Measurements from ENCODE around the gene PHTF1. TPM values are rescaled to one million over a fixed set of nuclear protein-coding genes. Genes with fewer than 3 reads are reported as not detected.

The PHTF1 gene
- total and polyA plus RNA-seq, 2 donors (not counting 1 experiment from before 2014, with no cell fraction given) = 3.6 to 18.5 TPM

- no peak overlapping the region for H2AFZ ChIP-seq (ENCODE audit: insufficient read depth, low read depth, low read length, poor library complexity, severe bottlenecking)
- no peak overlapping the region for H3K4me2 ChIP-seq (replicated peaks; ENCODE audit: low read depth, low read length, poor library complexity, severe bottlenecking)
- ChIA-PET POLR2A (no interaction called here), CTCF (interaction anchor here (0.6 to 1.1 kb wide), 2 partner anchors 475 to 959 kb away, joined by 3 read pairs; no protein-coding TSS in a partner anchor)
- H3K4me1 ChIP-seq (ENCODE audit: control insufficient read depth in 2 of 2, insufficient read depth in 2 of 2, low read length in 2 of 2) = no peaks in the 10 kb centered on the region
- no peaks in the 10 kb centered on the region for H3K9me3 ChIP-seq (ENCODE audit: control extremely low read depth in 1 of 3, control insufficient read depth in 2 of 3, insufficient read depth in 1 of 3, low read length in 2 of 3)
- no peak for ATAC-seq (ENCODE audit: low read depth)
- intact Hi-C loops (cut with micrococcal nuclease) = no loop called here
- H3K27me3 ChIP-seq (replicated peaks in 1 of 4; ENCODE audit: control extremely low read depth in 1 of 4, control insufficient read depth in 3 of 4, insufficient read depth in 4 of 4, low read length in 3 of 4) = no peaks in the 10 kb centered on the region
- no peaks in the 10 kb centered on the region for H3K36me3 ChIP-seq (replicated peaks in 1 of 2; ENCODE audit: control extremely low read depth in 1 of 2, control insufficient read depth in 1 of 2, extremely low read depth in 1 of 2, insufficient read depth in 2 of 2, low read length in 1 of 2)
- H3K4me1 Mint-ChIP-seq = no peaks in the 10 kb centered on the region
- H3K9me3 Mint-ChIP-seq (ENCODE audit: insufficient read depth) = no peaks in the 10 kb centered on the region
- H3K27me3 Mint-ChIP-seq = no peaks in the 10 kb centered on the region
- H3K9ac ChIP-seq (ENCODE audit: low read length) = no peak overlapping the region
- WGBS (ENCODE audit: insufficient coverage) = 80% methylated on average over 1 of the region's 1 CpG
- H4K20me1 ChIP-seq (ENCODE audit: control insufficient read depth, insufficient read depth, low read length, poor library complexity, severe bottlenecking) = no peaks in the 10 kb centered on the region
- TF ChIP-seq, protein P1, sequence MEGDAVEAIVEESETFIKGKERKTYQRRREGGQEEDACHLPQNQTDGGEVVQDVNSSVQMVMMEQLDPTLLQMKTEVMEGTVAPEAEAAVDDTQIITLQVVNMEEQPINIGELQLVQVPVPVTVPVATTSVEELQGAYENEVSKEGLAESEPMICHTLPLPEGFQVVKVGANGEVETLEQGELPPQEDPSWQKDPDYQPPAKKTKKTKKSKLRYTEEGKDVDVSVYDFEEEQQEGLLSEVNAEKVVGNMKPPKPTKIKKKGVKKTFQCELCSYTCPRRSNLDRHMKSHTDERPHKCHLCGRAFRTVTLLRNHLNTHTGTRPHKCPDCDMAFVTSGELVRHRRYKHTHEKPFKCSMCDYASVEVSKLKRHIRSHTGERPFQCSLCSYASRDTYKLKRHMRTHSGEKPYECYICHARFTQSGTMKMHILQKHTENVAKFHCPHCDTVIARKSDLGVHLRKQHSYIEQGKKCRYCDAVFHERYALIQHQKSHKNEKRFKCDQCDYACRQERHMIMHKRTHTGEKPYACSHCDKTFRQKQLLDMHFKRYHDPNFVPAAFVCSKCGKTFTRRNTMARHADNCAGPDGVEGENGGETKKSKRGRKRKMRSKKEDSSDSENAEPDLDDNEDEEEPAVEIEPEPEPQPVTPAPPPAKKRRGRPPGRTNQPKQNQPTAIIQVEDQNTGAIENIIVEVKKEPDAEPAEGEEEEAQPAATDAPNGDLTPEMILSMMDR (IDR thresholded peaks at IDR 0.05) = no peak
- TF ChIP-seq EZH2 (IDR thresholded peaks at IDR 0.05; ENCODE audit: borderline replicate concordance, insufficient read depth, low read depth, low read length, poor library complexity, severe bottlenecking) = no peak
- H3K4me3 Mint-ChIP-seq = no peak overlapping the region
- no peak overlapping the region for H3K4me3 ChIP-seq (ENCODE audit: control extremely low read depth in 1 of 5, extremely low read depth in 1 of 5, insufficient read depth in 1 of 5, low read depth in 2 of 5, low read length in 4 of 5)
- no peak overlapping the region for H3K27ac Mint-ChIP-seq
- H3K27ac ChIP-seq (ENCODE audit: low read length in 2 of 2) = no peak overlapping the region
- no peaks in the 10 kb centered on the region for H3K79me2 ChIP-seq (ENCODE audit: control insufficient read depth, insufficient read depth, low read length)
- DNase-seq = no peak
Observed at GRCh38 chr1:113674591-113674990, 84.7 kb downstream of the PHTF1 start.

DNA sequence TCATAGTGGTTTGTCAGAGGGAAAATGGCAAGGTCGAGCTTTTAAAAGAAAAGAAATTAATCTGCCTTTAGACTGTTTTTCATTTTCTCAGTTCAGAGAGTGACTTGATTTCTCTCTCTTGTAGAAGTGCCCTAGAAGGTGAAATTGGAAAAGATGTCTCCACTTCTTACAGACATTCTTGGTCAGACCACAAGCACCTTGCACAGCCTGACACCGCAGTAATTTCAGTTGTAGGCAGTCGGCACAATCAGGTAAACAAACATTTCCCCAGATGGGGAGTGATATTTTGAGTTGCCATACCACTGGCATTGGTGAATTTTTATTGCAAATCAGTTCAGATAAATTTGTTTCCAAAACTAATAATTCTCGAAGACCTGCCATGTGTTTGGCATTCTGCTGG is 86.8 kb downstream of the PHTF1 start:
- H3K9ac ChIP-seq (ENCODE audit: low read length) = no peak overlapping the region
- no peaks in the 10 kb centered on the region for H3K27me3 Mint-ChIP-seq
- no peak overlapping the region for H3K4me2 ChIP-seq (replicated peaks; ENCODE audit: low read depth, low read length, poor library complexity, severe bottlenecking)
- CTCF ChIA-PET = interaction anchor here (1.2 kb wide), 1 partner anchor 956 kb away, joined by 4 read pairs; no protein-coding TSS in a partner anchor
- no peaks in the 10 kb centered on the region for H3K4me1 Mint-ChIP-seq
- POLR2A ChIA-PET = no interaction called here
- no peaks in the 10 kb centered on the region for H4K20me1 ChIP-seq (ENCODE audit: control insufficient read depth, insufficient read depth, low read length, poor library complexity, severe bottlenecking)
- no peaks in the 10 kb centered on the region for H3K36me3 ChIP-seq (replicated peaks in 1 of 2; ENCODE audit: control extremely low read depth in 1 of 2, control insufficient read depth in 1 of 2, extremely low read depth in 1 of 2, insufficient read depth in 2 of 2, low read length in 1 of 2)
- TF ChIP-seq EZH2 (IDR thresholded peaks at IDR 0.05; ENCODE audit: borderline replicate concordance, insufficient read depth, low read depth, low read length, poor library complexity, severe bottlenecking) = no peak
- TF ChIP-seq, protein P1 (IDR thresholded peaks at IDR 0.05) = no peak
- no peak overlapping the region for H2AFZ ChIP-seq (ENCODE audit: insufficient read depth, low read depth, low read length, poor library complexity, severe bottlenecking)
- no peaks in the 10 kb centered on the region for H3K9me3 Mint-ChIP-seq (ENCODE audit: insufficient read depth)
- no peaks in the 10 kb centered on the region for H3K27me3 ChIP-seq (replicated peaks in 1 of 4; ENCODE audit: control extremely low read depth in 1 of 4, control insufficient read depth in 3 of 4, insufficient read depth in 4 of 4, low read length in 3 of 4)
- no peaks in the 10 kb centered on the region for H3K9me3 ChIP-seq (ENCODE audit: control extremely low read depth in 1 of 3, control insufficient read depth in 2 of 3, insufficient read depth in 1 of 3, low read length in 2 of 3)
- H3K27ac Mint-ChIP-seq = no peak overlapping the region
- H3K4me3 Mint-ChIP-seq = no peak overlapping the region
- intact Hi-C loops (cut with micrococcal nuclease) = no loop called here
- no peak overlapping the region for H3K4me3 ChIP-seq (ENCODE audit: control extremely low read depth in 1 of 5, extremely low read depth in 1 of 5, insufficient read depth in 1 of 5, low read depth in 2 of 5, low read length in 4 of 5)
- no peaks in the 10 kb centered on the region for H3K79me2 ChIP-seq (ENCODE audit: control insufficient read depth, insufficient read depth, low read length)
- WGBS (ENCODE audit: insufficient coverage) = no CpG with 5 or more reads among the region's 4 CpGs
- H3K4me1 ChIP-seq (ENCODE audit: control insufficient read depth in 2 of 2, insufficient read depth in 2 of 2, low read length in 2 of 2) = no peaks in the 10 kb centered on the region
- no peak overlapping the region for H3K27ac ChIP-seq (ENCODE audit: low read length in 2 of 2)
- DNase-seq = no peak
- no peak for ATAC-seq (ENCODE audit: low read depth)
